HepG2 (cell line): ENCODE results near the gene KRT16.

Experiments used
- CEBPZ ChIP-seq: IDR thresholded peaks from 2 replicates; pipeline ENCODE4 v1.6.1; 2012; ENCODE audit warnings: low read length, improper control_type of control experiment
- CTCF ChIP-seq: sonication (generic); formaldehyde crosslinking; IDR thresholded peaks from 2 replicates; pipeline ENCODE4 v1.5.0; 2020; ENCODE audit warnings: mild to moderate bottlenecking, missing genetic modification reagents, moderate library complexity
- GLMP ChIP-seq: sonication (generic); formaldehyde crosslinking; IDR thresholded peaks from 2 replicates; pipeline ENCODE4 v1.9.0; 2021; ENCODE audit warnings: missing genetic modification reagents, mild to moderate bottlenecking, borderline replicate concordance
- MAFG ChIP-seq: sonication (generic); formaldehyde crosslinking; IDR thresholded peaks from 2 replicates; pipeline ENCODE4 v1.5.1; 2020; ENCODE audit warnings: mild to moderate bottlenecking, missing genetic modification reagents
- NR2F2 ChIP-seq: IDR thresholded peaks from 2 replicates; pipeline ENCODE4 v1.6.1; 2012; ENCODE audit warnings: low read depth, inconsistent platforms, borderline replicate concordance
- SUZ12 ChIP-seq: fragments of 150-350 bp; IDR thresholded peaks from 2 replicates; pipeline ENCODE4 v1.6.1; 2014; ENCODE audit warnings: low read depth, low read length
- ZC3H4 ChIP-seq: sonication (generic); formaldehyde crosslinking; IDR thresholded peaks from 2 replicates; pipeline ENCODE4 v1.4.0; 2020; ENCODE audit warnings: missing genetic modification reagents, borderline replicate concordance

GRCh38 chr17:41594363-41594915 is 18.1 kb downstream of the KRT16 start:
- TF ChIP-seq NR2F2 = no peak
- TF ChIP-seq GLMP (CRISPR knock-in tag) = no peak
- no peak for TF ChIP-seq CEBPZ
- no peak for TF ChIP-seq ZC3H4 (CRISPR knock-in tag)
- no peak for TF ChIP-seq SUZ12
- TF ChIP-seq MAFG (CRISPR knock-in tag) = no peak
- TF ChIP-seq CTCF (CRISPR knock-in tag) = no peak
